HG03025 (cell line): ENCODE results near the gene TAPBPL.

Source experiments
- ATAC-seq: cut with Tn5 transposase; IDR thresholded peaks from one replicate; pipeline ENCODE4 v1.9.1; 2021; ENCODE audit warnings: mild to moderate bottlenecking, moderate library complexity; ENCODE audit not compliant: unreplicated experiment, low FRiP score

Gene TAPBPL

GRCh38 chr12:6435961-6436715, 15.7 kb upstream of the TAPBPL start:
- no peak for ATAC-seq

DNA sequence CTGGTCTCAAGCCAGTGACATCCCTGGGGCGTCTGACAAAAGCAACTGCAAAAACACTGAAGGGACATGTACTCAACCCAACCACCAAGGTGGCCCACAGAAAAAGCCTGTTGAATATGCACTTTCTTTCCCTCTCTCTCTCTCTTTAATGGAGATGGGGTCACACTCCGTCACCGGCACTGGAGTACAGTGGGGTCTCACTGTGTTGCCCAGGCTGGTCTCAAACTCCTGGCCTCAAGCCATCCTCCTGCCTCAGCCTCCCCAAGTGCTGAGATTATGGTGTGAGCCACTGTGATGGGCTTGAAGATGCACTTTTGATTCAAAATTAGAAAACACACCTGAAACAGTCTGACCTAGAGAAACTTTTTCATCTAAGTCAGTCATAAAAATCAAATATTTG, 14.3 kb upstream of the TAPBPL start:
- no peak for ATAC-seq

- ATAC-seq = no peak
These were observed 13.5 kb upstream of the TAPBPL start for GRCh38 chr12:6438345-6438744.

DNA sequence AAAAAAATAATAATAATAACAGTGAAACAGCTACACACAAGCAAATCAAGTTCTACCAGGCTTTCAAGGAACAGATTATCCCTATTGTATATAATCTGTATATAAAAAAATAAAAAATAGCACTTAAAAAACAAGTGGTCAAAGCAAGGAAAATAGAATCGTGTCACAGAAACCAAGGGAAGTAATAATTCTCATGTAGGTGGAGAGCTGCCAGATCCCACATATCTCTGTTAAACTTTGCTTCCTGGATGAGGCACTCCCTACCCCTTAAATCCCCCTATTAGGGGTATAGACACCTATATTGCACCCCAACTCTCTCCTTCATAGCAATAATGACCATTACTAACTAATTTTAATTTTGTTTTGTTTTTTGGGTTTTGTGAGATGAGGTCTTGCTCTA, 11.5 kb upstream of the TAPBPL start:
- no peak for ATAC-seq

DNA sequence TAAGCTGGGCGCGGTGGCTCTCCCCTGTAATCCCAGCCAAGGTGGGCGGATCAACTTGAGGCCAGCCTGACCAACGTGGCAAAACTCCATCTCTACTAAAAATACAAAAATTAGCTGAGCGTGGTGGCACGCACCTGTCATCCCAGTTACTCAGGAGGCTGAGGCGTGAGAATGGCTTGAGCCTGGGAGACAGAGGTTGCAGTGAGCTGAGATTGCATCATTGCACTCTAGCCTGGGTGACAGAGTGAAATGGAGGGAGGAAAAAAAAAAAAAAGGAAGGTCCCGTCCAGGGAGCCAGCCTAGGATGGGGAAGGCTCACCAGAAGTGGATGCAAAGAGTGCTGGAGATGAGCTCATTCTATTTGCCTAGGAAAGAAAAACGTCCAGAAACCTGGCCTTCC, 9.0 kb upstream of the TAPBPL start:
- no peak for ATAC-seq

- ATAC-seq = no peak
These were observed 8.4 kb upstream of the TAPBPL start for GRCh38 chr12:6443361-6443983.

DNA sequence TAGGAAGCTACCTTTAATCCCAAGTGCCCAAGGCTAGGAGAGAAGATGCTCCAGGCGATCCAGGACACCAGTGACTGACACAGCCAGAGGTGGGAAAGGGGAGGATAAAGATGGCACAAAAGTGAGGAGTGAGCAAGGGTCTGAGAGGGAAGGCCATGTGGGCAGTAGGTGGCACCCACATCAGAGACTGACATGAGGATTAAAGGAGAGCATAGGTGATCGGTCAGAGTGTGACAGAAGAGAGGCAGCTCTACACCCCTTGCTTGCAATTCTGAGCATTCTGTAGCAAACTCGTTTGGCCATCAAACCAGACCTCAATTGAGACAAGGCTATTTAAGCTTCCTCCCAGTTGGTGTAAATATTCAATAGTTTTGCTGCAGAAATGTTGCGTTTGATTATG, 7.8 kb upstream of the TAPBPL start:
- ATAC-seq = no peak

- no peak for ATAC-seq
These were observed 6.8 kb upstream of the TAPBPL start, which contains the start of gene CD27 for GRCh38 chr12:6444704-6445688. Gene CD27, plus strand, starts transcription at chr12:6444955. Its CDS starts 141 bp downstream, at chr12:6445096.

GRCh38 chr12:6450091-6450868, 1.6 kb upstream of the TAPBPL start:
- no peak for ATAC-seq

DNA sequence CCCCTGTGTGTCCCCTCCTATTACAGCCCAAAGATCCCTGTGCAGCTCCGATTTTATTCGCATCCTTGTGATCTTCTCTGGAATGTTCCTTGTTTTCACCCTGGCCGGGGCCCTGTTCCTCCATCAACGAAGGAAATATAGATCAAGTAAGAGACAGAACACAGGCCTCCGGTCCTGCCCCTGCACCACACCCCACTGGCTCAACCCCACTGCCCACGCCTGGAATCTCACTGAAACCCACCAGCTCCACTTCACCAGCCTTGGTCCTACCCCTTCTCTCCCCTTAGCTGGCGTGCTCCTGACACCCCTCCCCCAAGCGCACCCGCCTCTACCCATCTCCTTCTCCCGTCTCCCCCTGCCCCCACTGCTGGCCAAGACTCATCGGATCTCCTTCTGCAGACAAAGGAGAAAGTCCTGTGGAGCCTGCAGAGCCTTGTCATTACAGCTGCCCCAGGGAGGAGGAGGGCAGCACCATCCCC, 934 bp upstream of the TAPBPL start:
- ATAC-seq = no peak

DNA sequence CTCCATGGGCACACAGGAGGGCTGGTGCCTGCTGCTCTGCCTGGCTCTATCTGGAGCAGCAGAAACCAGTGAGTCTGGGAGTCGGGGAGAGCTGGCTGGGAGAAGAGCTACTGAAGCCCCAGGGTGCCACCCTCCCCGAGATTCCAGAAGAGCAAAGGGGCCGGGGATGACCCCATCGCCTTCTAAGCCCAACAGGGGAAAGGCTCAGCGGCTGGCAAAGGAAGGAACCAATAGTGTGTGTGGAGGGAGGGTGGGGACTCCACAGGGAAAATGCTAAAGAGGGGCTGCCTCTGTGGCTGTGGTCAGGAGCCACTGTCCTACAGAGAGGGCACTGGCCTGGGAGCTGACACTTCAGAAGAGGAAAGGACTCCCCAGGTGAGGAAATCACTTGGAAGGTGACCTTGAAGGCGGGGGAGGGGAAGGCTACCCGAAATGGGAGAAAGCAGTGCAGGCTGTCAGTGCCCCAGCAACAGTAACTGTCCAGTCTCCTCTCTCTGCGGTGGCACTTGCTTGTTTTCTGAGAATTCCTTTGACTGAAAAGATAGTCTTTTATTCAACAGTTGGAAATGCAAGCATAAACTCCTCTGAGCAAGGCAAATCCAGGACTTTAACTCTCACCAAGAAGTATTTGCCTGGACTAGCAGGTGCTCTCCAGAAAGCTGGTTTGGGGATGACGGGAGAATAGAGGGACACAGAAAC, 552 bp downstream of the TAPBPL start:
- ATAC-seq = no peak

DNA sequence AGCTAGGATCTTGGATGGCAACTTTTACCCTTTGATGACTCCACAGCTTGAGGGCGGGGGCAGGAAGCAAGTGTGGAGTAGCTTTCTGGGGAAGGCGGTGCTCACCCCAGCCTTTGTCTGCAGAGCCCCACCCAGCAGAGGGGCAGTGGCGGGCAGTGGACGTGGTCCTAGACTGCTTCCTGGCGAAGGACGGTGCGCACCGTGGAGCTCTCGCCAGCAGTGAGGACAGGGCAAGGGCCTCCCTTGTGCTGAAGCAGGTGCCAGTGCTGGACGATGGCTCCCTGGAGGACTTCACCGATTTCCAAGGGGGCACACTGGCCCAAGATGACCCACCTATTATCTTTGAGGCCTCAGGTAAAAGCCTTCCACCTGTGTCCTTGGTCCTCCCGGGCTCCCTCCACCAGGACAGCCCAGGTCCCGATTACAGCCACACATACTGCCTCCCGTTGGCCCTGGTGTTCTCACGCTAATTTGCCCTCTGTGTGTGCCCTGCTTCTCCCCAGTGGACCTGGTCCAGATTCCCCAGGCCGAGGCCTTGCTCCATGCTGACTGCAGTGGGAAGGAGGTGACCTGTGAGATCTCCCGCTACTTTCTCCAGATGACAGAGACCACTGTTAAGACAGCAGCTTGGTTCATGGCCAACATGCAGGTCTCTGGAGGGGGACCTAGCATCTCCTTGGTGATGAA, 1.2 kb downstream of the TAPBPL start:
- ATAC-seq = no peak

DNA sequence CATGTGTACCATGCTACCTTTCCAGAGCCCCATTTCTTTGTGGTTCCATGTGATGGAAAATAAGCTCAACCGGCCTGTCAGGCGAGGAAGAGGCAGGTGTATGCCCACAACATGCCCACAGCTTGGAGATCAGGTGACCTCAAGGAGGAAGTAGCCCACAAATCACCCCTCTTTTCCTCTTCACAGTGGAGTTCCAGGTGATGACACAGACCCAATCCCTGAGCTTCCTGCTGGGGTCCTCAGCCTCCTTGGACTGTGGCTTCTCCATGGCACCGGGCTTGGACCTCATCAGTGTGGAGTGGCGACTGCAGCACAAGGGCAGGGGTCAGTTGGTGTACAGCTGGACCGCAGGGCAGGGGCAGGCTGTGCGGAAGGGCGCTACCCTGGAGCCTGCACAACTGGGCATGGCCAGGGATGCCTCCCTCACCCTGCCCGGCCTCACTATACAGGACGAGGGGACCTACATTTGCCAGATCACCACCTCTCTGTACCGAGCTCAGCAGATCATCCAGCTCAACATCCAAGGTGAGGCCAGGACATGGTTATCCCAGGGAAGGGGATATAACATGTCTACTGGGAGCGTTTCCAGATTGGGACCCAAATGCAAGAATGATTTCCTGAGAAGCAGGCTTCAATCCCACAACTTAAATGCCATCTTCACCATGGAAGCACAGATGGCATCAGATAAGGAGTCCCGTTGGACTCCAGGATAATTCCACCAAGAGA, 5.5 kb downstream of the TAPBPL start:
- ATAC-seq = no peak

DNA sequence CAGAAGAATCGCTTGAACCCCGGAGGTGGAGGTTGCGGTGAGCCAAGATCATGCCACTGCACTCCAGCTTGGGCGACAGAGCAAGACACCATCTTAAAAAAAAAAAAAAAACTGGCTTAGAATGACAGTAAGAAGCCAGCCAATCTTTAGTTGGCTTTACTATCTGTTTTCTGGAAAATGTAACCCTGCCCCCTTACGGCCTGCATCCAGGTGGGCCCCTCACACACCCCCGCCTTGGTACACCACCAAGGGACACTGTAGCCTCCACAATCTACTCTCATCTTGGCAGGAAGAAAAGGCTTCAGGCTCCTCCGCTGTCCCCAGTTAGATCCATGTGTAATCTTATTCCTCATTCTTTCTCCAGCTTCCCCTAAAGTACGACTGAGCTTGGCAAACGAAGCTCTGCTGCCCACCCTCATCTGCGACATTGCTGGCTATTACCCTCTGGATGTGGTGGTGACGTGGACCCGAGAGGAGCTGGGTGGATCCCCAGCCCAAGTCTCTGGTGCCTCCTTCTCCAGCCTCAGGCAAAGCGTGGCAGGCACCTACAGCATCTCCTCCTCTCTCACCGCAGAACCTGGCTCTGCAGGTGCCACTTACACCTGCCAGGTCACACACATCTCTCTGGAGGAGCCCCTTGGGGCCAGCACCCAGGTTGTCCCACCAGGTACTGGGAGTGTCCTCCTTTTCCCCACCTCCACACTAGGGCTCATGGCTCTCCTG, 6.6 kb downstream of the TAPBPL start:
- ATAC-seq = no peak

DNA sequence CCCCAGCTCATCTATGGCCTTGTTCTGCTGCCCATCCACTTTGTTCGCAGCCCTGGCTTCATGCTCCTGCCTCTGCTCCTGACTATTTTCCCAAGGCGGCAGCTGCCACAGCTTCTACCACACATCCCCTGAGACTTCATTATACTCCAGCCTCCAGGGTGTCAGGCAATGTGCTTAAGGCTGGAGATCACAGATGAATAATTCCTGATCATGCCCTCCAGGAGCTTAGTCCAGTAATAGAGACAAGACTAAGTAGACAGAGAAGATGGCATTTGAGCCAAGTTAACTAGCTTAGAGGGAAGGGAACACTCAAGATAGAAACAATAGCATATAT, 7.1 kb downstream of the TAPBPL start:
- no peak for ATAC-seq

DNA sequence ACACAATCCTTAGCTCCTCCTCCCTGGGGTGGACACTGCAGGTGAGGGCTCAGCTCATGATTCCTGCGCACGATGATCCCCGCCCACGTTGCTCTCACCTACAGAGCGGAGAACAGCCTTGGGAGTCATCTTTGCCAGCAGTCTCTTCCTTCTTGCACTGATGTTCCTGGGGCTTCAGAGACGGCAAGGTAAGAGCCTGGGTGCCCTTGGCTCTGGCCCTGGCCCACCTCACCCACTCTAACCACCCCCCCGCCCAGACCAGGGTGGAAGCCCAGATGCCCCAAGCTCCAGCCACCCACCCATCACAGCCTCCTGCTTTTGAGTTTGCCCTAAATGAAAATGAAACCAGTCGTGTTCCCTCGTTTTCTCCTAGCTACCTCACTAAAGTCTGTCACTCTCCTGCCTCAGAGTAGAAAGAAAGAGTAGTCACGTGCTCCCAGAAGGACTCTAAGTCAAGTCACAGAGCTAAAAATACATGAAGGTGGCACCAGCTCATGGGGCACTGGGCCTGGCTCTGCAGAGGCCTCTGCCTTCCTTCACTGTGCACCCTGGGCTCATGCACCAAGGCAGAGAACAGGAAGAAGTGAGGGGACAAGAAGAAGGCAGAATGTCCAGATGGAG, 9.0 kb downstream of the TAPBPL start:
- no peak for ATAC-seq
